Effector CD4-positive, alpha-beta T cell (primary cell): ENCODE data around the gene FRZB.
"Not testable (repeated sequence)": the region's sequence is repeated elsewhere in the genome, so short reads cannot be mapped to it uniquely, and the experiment has no call there.

Experiments used
- DNase-seq: peaks from one replicate; pipeline ENCODE4 v3.0.0-alpha.2; 2020

FRZB gene

DNA sequence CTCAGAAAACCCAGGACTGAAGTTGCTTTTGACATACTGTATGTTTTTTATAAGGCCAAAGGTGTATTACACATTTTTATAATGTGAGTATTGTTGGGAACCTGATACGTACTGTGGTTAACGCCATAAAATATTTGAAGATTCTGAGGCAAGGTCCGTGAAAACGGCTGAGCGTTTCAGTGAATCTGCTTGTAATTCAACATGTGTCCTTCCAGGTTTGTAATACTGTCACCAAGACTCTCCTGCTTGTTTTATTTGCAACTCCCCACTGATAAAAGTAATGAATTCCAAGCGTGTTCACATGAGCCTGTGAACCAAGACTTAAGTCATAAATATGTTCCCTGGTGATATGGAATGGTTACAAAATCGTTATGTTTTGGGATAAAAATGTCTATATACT lies 23.9 kb upstream of the FRZB start:
- no peak for DNase-seq

DNA sequence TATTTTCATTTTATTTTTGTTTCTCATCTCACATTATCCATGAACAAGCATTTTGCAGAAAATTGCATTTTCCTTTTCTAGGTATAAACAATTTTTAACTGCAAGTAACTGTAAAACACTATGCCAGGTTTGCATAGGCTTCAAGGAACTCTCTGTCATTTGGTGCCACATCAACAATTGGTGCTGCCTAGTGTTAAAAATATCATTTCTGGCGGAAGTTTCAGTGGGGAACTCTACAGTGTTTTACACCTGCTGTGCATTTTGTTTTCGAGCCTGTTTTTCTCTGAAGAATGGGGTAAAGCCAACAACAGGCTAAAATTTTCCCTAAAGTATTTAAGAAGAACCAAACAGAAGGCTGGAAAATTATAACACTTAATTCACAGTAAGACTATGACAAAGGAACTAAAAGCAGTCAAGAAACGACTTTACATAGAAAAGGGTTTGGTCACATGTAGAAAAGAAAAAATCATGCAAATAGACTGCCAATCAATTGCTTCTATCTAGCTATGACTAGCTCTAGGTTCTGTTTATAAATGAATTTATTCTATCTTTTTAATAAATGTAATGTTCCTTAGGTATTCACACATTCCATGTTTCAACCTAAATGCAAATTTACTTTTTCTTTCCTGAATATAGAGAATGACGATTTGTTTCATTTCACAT lies 21.4 kb upstream of the FRZB start:
- no peak for DNase-seq

DNA sequence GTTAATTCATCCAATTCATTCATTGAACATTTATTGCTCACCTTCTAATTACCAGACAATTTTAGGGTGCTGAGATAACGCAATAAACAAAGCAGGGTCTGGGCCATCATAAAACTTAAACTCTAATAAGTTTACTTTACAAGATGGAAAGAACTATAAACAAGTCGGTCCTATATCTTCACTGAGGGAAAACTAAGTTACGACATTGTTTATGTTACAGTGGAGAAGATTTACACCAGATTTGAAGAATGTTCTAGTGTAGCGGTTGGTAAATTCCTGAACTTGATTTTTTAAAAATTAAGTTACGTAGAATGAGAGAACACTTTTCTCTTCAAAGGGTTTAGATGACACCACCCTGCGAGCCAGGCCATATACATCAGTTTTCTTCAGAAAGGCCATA lies 20.7 kb upstream of the FRZB start:
- DNase-seq, result no peak

DNA sequence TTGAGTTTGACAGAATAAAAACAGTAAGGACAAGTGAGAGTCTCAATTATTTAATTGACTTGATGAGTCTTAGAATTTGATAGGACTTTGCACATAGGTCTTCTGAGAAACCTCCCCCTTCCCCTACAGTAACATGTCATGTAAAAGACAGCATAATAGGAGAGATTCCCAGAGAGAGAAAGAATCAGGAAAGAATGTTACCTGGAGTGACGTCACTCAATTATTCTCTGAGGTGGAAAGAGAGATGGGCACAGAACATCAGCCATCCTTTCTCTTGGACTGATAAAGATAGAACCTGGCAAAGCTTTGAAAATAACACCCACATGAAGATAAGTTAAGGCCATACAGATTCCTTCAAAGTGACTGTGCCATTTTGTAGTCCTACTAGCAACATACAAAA lies 19.3 kb upstream of the FRZB start:
- no peak for DNase-seq

DNA sequence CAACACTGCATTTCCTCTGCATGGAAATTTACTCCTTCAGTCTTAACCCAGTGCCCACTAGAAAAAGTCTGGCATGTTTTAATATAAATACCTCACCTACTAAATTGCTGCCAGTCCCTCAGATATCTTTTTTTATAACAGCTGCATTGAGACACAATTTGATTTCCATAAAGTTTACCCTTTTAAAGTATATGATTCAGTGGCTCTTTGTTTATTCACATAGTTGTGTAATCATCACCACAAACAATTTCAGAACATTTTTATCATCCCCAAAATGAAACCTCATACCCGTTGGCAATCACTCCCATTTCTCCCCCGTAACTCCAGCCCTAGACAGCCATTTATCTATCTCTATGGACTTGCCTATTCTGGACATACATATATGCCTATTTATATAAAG lies 17.0 kb upstream of the FRZB start:
- no peak for DNase-seq

DNA sequence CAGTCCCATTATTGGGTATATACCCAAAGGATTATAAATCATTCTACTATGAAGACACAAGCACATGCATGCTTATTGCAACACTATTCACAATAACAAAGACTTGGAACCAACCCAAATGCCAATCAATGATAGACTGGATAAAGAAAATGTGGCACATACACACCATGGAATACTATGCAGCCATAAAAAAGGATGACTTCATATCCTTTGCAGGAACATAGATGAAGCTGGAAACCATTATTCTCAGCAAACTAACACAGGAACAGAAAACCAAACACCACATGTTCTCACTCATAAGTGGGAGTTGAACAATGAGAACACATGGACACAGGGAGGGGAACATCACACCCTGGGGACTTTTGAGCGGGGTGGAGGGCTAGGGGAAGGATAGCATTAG lies 13.7 kb upstream of the FRZB start:
- not testable (repeated sequence) for DNase-seq

DNA sequence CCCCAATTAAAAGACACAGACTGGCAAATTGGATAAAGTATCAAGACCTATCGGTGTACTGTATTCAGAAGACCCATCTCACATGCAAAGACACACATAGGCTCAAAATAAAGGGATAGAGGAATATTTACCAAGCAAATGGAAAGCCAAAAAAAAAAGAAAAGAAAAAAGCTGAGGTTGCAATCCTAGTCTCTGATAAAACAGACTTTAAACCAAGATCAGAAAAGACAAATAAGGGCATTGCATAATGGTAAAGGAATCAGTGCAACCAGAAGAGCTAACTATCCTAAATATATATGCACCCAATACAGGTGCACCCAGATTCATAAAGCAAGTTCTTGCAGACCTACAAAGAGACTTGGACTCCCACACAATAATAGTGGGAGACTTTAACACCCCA lies 10.2 kb upstream of the FRZB start:
- DNase-seq, result not testable (repeated sequence)

DNA sequence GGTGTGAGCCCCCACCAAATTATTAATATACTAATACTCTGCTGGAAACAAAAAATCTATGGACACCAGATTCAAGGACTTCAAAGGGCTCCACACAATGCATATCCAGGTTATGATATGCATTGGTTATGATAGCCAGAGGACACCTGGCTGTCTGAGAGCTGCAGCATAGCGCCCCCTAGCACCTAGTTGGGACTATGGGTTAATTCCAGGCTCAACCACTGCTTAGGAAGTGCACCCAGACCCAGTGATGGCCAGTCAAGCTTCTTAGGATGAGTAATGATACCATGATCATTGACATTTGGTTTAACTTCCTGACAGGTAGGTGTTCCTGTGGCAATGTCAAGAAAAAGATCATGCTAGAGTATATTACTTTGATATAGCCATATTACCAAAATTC lies 3.8 kb upstream of the FRZB start:
- DNase-seq, result no peak

DNA sequence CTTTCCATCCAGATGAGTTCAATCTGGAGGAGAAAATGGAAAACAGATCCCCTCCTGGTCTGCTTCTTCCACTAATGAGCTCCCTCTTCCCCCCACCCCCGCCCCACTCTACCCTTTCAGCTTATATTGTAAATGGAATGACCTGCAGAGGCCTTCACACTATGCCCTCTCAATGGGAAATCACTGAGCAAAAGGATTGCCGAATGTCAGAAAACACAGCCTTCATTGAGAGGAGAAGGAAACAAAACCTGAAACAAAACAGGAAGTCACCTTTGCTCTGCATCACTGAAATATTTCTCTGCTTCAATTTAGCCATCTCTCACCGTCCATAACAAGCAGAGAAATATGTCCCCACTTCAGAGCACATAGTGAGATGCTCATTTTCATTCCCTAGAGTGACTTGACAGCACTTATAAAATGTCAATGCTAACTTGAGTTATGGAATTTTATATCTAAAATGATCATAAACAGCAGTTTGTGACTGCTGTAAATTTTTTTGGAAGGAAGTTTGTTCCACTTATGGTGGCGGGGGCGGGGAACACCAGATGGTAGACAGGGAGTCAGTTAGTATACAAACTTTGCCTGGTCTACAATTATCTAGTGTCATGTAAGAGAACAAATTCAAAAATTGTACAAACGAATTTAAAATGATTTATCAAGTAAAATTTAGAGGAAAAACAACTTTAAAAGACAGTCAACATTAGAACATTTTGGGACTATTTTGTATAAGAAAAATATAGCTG lies 1.8 kb upstream of the FRZB start:
- no peak for DNase-seq

DNA sequence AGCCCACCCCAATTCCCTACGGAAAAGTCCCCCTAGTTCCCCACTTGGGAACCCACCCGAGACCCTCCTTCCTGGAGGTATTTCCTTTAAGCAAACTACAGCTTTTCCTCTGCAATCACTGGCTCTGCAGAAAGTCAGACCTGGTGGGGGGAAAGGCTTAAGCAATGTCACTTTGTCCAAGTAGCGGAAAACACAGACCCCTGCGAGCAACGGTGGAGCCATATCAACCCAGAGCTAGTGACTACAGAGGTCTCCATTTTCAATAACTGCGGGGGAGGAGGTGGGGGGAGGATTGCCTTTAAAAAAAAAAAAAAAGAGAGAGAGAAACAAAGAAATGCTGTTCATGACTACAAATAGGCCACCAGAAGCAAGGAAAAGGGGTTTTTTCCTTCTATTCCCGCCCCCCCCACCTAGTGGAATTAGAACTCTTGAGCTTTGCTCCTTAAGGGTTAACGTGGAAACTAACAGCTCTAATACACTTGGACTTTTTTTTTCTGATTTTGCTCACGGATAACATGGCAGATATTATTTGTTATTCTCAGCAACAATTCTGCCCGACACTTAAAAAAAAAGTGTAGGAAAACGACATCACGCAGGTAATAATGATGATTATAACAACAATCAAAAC lies 1.1 kb upstream of the FRZB start:
- no peak for DNase-seq

DNA sequence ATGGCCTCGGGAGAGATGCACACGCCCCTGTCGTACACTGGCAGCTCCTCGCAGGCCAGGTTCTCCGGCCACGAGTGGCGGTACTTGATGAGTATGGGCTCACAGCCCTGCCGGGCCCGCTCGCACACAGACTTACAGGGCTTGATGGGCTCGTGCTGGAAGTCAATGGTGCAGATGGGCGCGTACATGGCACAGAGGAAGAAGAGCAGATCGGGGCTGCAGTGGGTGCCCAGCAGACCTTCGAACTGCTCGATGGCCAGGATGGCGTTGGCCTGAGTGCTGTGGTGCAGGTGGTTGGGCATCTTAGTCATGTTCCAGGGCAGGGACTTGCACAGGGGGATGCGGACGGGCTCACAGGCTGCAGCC lies 359 bp downstream of the FRZB start:
- no peak for DNase-seq

DNA sequence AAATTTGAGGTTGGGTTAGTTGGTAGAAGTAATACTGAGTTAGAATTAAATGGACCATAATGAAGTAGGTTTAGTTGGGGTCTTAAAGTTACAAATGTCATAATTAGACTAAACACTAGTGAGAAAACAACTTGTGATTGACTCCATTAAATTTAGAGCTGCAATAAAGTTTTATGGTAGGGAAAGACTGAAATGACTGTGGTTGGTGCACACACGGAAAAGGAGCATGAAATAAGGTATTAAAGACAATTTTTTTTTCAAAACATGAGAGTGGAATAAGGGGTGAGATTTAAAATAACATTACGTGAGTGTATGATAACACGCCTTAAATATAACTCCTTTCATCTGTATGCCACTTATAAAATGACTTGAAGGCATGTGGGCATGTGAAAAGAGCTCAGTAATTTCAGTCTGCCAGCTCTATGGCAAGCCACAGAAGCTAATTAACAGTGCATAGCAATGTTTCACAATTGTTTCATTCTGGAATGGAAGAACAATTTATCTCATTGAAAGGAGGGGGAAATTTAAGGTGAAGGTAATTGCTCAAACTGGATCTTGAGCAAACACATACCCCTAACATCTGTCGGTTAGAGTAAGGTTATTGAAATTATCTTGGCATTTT lies 1.4 kb downstream of the FRZB start:
- DNase-seq, result no peak

DNA sequence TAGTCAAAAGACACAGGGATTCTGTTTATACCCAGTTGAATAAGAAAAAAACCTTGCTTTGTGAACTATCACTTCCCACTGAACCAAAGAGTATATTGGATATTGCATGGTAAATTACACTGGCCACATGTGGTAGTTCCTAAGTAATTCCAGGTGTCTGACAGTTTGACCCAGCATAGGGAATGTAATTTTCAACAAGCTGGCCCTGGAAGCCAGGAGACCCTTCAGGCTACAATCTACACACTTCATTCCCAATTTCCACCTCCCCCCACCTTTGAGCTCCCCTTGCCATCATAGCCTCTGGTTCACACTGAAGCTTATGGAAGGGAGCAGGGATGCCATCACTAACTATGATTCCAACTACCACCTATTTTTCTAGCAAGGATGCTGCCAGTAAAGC lies 2.8 kb downstream of the FRZB start:
- DNase-seq, result no peak

DNA sequence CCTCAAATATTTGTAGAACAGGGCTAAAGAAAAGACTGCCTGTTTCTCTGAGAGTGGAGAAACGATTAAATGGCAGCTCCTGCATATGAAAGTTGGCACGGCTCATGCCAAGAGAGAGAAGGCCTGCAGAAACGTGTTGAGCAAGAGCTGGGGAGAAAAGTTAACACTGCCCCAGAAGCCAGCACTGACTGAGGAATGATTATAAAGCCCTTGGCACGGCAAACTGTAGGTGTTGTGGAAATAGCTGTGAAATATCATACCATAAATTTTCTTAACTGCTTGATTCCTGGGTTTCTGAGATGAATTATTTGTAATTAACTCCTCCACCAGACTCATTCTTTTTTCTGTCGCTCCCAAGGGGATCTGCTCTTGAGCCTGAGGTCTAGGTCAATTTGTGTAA lies 4.3 kb downstream of the FRZB start:
- no peak for DNase-seq

DNA sequence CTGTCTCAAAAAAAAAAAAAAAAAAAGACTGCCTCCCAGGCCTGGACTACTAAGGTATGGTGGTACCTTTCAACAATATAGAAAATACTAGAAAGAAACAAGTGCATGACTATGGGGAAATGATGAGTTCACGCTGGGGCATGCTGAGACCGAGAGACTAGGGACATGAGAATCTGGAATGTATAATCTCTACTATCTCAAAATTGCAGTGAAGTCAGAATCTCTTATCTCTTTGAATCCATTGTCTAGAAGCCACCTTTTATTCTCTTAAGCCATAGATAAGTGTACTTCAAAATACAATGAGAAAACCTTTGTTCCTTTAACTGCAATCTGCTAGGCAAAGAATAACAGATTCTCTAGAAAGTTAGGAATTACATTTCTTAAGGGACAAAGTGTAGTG lies 5.6 kb downstream of the FRZB start:
- no peak for DNase-seq

DNA sequence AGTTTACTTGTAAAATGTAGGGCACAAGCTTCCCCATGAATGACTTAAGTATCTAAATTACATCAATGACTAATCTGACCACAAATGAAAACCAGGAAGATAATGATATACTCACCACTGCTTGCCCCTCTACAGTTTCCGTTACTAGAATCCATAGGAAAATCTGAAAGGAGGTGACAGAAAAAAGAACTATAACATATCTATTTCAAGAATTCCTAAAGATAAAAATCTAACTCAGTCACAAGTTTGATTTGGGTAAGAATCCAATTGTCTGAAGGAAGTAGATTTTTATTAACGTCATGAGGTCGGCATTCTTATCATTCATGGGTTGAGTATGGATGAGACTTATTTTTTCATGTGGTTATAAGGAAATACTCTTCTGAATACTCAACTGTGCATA lies 7.8 kb downstream of the FRZB start:
- DNase-seq, result no peak

DNA sequence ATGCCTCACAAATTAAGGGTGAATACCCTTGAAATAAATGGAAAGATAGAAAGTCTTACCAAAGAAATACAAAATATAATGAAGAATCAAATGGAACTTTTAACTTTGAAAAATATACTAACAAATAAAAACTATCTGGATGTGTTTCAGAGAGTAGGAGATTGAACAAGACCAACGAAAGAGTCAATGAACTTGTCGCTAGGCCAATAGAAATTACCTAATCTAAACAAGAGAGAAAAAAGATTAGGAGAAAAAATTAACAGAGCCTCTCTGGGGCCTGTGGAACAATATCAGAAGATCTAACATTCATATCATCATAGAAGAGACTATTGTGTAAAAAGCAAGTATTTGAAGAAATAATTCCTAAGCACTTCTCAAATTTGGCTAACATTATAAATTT lies 11.1 kb downstream of the FRZB start:
- no peak for DNase-seq

DNA sequence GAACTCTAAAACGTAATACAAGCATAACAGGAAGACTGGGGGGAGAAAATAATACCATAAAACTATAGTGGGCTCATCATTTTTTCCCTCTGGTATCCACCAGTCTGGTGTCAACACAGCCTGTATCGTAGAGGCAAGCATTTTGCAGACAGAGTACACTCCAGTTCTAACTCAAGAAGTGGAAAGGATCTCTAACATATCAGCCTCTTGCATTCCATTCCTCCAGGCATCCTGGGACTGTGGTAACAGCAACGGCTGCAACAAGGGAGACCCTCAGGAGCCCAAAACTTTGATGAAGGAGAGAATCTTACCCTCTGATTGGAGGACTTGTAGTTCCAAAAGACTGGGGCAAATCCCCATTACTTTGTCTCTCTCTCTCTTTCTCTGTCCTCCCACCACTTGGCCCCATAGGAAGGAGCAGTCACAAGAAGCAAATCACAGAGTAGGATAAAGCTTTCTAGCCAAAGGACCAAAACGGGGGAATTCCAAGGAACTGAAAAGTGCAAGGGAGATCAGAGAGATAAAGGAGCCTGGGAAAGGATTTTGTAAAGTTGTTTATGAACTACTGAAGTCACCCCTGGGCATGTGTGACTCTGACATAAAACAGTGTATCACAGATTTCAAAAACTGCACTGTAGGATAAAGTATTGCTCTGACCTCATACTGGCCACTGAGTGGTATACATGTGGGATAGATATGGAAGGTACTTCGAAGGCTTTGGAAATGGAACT lies 11.9 kb downstream of the FRZB start:
- DNase-seq, result no peak

DNA sequence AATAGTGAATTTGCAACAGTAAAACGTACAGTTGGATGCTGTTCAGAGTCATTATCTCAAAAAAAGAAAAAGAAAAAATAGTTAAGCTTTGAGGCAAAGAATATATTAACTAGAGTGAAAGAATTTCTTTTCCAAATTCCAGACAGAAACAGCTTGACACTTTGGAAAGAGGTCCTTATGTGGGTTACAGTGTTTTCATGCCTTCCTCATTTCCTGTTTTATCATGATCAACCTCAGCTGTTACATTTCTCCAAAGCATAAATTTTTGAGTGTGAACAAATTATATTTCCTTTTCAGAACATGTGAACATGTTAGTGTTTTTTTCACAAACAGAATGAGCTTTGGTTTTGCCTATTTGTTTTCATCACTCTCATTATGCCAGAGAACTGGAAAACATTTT lies 13.6 kb downstream of the FRZB start:
- no peak for DNase-seq

DNA sequence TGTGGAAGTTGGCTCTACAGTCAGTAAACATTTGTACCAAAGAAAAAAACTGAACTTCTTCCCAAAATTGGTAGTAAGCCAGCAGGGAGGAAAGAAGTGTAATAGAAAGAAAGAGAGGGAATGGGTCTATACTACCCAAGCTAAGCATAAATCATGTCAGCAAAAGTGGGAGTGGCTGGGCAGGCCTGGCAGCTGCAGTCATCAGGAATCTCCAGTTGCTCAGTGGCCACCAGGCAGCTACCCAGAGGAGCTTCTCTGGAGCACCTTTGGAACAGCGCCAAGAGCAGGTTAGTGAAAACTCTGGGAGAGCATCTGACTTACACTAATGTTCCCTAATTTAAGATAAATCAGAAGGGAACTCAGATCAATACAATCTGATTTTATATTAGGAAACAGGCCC lies 14.3 kb downstream of the FRZB start:
- no peak for DNase-seq

DNA sequence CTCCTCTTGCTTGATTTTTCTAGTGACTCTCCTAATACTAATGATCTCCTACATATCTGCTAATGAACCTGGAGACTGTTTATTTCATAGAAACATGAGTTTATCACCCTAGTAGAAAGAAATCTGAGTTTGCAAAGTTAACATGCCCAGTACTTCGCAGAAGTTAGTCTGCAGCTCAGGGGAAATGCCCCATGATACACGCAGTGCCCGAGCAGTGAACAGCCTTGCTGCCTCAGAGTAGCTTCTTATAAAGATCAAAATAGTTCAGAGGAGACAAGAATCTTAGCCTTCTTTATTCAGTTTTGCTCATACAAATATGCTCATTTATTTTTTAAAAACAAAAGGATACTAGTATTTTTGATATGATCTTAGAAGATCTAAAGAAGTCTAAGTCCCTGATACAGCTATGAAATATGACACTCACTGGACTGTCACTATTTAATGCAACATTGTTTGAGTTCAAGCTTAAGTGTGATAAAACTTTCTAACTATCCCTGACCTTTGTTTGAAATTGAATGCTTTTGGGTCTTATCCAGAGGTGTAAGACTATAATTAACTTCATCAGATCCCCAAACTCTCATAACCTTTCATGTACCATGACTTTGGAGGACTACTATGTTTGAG lies 20.5 kb downstream of the FRZB start:
- no peak for DNase-seq

DNA sequence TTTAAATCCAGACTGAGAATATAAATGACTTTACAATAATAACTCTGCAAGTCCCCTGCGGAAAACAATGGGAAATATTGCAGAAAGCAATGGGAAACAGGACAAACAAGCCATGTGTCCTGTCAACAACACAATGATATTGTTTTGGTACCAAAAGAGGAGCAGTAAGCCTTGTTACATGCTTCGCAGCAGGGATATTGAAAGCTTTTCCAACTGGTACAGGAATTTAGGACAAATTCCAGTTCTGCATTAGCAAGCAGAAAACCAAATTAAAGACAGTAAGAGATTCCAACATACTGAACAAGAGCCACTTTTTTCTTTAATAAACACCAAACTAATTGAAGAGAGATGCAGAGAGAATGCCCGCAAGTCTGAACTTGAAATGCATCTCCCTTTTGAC lies 30.0 kb downstream of the FRZB start:
- no peak for DNase-seq

DNA sequence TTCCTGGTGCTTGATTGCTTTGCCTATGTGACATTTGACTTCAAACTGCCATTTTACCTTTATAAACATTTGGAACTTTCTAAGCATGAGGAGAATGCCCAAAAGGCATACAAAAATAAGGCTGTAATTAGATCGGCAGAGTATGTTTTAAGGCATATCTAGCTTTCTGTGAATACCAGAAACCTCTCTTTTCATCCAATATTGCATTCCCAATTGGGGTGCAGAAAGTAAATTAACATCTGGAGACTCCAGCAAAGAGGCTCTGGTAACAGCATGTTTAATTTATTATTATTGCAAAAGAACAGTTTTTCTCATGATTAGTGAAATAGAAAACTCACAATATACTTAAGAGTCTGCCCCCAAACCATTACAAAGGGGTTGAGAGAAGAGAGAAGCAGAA lies 32.1 kb downstream of the FRZB start:
- no peak for DNase-seq
